A549 treated with CORT108297 at 1 μM for 4 hours (cell line): Measurements from ENCODE around the gene KDF1. TPM values are rescaled to one million over a fixed set of nuclear protein-coding genes. Genes with fewer than 3 reads are reported as not detected.

Experiments
- total RNA-seq: library from RNA; stranded (reverse); fragments of 200-300 nt; extraction: Qiagen RNA extraction; gene quantifications from 5 replicates; pipeline ENCODE4 v1.2.3, GENCODE V29; 2022

KDF1 gene
- total RNA-seq = 0.07 to 0.08 TPM in 2 of 5 replicates, not detected in the others

DNA sequence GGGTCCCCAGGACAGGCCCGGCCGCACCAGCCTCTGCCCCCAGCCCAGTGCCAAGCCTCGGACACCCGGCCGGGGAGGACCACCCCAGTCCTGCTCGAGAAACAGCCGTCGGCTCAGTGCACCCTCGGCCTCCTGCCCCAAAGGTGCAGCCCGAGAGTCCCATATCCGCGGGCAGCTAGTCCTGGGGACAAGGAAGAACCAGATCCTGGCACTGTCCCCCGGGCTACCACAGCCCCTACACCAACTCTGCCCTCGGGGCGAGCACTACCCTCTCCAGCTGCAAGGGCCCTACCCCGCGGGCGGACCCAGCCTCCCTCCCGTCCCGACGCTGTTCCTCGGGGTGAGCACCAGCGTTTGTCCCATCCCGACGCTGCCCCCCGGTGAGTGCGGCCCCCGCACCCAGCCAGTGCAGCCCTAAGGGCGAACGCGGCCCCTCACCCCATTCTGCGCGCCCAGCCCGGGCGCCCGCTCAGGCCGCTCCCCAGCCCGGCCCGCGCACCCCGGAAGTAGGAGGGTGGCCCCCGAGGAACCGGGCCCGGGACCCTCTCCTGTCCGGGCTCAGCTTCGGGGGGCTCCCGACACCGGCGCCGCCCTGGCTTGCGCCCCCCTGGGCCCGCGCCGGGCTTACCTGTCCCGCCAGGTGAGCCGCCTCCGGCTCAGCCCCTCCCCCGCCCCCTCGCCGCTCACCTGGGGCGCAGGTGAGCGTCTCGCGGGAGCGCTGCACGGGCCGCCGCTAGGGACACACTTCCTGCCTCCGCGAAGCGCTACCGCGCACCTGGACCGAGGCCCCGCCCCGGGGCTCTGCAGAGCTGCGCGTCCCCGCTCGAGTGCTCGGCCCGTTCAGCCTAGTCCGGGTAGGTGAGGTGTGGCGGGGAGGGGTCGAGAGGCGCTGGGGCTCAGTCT lies at the start of gene KDF1:
Gene KDF1, minus strand, starts transcription at position 747 of the 903 bp plus-strand sequence. CDS start 8,088 bp downstream, outside the sequence.

GRCh38 chr1:26993237-26994019 lies 33.2 kb upstream of the KDF1 start, which contains the start of gene TRNP1:
Gene TRNP1, plus strand, starts transcription at chr1:26993692. Its CDS starts 95 bp downstream, at chr1:26993787.

DNA sequence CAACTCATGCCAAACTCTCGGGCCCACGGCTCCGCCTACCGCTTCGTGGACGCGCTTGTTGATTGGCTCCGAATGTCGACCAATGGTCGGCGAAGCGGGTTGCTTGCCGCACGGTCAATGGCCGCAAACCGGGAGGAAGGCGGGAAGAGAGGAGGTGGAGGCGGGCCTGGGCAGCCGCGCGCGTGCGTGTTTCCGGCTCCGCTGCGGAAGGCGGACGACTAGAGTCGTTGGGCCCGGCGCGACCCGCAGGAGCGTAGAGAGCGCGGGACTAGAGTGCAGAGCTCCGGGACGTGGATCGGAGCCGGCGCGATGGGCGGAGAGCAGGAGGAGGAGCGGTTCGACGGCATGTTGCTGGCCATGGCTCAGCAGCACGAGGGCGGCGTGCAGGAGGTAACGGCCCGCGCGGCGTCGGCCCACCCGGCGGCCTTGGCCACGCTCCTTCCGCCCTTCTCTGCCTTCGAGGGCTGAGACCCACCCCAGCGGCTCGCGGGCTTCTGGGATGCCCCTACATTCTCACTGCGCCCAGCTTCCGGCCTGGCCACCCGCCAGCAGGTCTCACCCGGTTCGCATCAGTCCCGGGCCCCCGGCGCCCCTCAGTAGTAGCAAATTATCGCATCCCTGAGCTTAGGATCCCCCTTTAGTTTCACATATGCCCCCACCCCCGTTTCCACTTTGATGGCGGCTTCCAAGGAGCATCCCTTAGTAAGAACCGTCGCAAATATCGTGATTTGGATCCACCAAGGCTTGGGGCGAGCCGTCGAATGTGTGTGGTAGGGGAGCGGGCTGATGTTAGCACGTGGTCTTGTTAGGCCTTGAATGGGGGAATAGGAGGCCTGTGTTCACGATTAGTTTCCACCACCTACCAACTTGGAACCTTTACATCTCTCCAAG lies 38.5 kb downstream of the KDF1 start, which contains the start of gene NUDC:
Gene NUDC, plus strand, starts transcription at position 204 of the 891 bp plus-strand sequence. Its CDS starts 106 bp downstream, at position 310.

GRCh38 chr1:26913754-26914619 lies 46.3 kb downstream of the KDF1 start, which contains the start of gene NR0B2:
Gene NR0B2, minus strand, starts transcription at chr1:26913975. Its CDS starts 35 bp downstream, at chr1:26913940.

DNA sequence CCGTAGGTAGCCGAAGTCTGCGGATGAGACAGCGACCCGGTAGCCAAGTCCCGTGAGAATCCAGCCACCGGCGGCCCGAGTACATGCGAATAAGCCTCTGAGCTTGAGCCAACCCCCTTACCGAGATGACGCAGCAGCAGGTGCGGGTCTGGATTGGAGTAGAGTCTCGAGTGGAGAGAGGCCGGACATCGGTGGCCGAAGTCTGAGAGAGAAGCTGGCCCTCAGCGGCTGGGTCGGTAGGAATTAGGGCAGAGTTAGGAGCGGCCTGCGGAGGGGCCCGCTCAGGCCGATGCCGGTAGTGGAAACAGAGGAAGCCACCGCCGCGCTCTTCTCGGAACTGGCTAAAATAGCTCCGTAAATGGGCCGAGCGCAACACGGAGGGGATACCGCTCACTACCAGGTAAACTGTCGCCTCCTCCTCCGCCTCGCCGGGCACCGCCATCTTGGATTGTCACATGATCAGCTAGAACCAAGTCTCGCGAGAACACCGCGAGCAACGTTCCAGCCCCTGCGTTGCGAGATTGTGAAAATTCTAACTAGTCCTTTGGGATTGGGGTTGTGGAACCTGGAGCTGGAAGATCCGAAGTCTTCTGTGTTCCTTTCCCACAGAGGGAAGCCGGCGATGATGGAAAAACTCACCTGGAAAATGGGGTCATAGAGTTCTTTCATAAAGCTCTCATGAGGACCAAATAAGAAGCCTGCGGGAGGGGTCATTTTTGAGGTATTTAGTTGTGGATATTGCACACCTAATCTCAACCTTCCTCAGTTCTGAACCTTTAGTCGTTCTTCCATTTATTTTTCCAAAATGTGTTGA lies 60.1 kb downstream of the KDF1 start, which contains the start of gene GPATCH3:
Gene GPATCH3, minus strand, starts transcription at position 467 of the 814 bp plus-strand sequence. Its CDS starts 25 bp downstream, at position 442.

Other genes starting within 250 kb of the KDF1 start
- 5.8 to 7.4 TPM (median 6.7 TPM) in 5 replicates for gene PIGV, start 172.5 kb downstream of the KDF1 start, total RNA-seq
- gene ZDHHC18, start 133.8 kb downstream of the KDF1 start, total RNA-seq = 35.5 to 43.5 TPM (median 42.7 TPM) in 5 replicates
- 478 to 638 TPM (median 601 TPM) in 5 replicates for gene SFN, start 97.3 kb downstream of the KDF1 start, total RNA-seq
- 18.0 to 29.3 TPM (median 28.1 TPM) in 5 replicates for gene GPN2, start 70.2 kb downstream of the KDF1 start, total RNA-seq
- 8.9 to 11.8 TPM (median 10.7 TPM) in 5 replicates for gene GPATCH3, start 60.0 kb downstream of the KDF1 start, total RNA-seq
- 0.07 TPM in 1 of 5 replicates, not detected in the others for gene NR0B2, start 46.5 kb downstream of the KDF1 start, total RNA-seq
- gene NUDC, start 38.7 kb downstream of the KDF1 start, total RNA-seq = 121 to 141 TPM (median 129 TPM) in 5 replicates
- gene TRNP1, start 33.2 kb upstream of the KDF1 start, total RNA-seq = 150 to 235 TPM (median 212 TPM) in 5 replicates
- gene TENT5B, start 52.4 kb upstream of the KDF1 start, total RNA-seq = 0.61 to 1.3 TPM (median 1.1 TPM) in 5 replicates
- gene SLC9A1, start 194.7 kb upstream of the KDF1 start, total RNA-seq = 11.4 to 13.4 TPM (median 12.7 TPM) in 5 replicates